ENCODE measurements around the gene TMC1.

GRCh38 chr9:72805238-72805637 lies 283.8 kb downstream of the TMC1 start:
- TF ChIP-seq CTCF (IDR thresholded peaks at IDR 0.05) (no peak), TCF7L2 (IDR thresholded peaks at IDR 0.05; ENCODE audit: low read depth, low read length) (no peak), POLR2AphosphoS5 (IDR thresholded peaks at IDR 0.05; ENCODE audit: low read depth, low read length) (no peak), SIN3A (IDR thresholded peaks at IDR 0.05; ENCODE audit: borderline replicate concordance, insufficient read depth, low read depth, low read length) (no peak)

Data from Panc1 (cell line).